Thyroid gland (tissue), 4 donors: ENCODE data around the gene REN. TPM values are rescaled to one million over a fixed set of nuclear protein-coding genes. Genes with fewer than 3 reads are reported as not detected.

Experiments
- DNase-seq, 2 donors: peaks; one replicate each; pipeline ENCODE4 v3.0.0-alpha.2; 2019
- H3K27ac ChIP-seq, 3 donors: fragments of 200-600 bp; sonication (generic); 1 replicate in 2 of 3; 2 replicates in 1 of 3; pipeline ENCODE4 v1.5.1; 2016 to 2019; ENCODE audit warnings: mild to moderate bottlenecking in 1 of 3, moderate library complexity in 1 of 3
- H3K27me3 ChIP-seq: fragments of 200-600 bp; sonication (generic); one replicate; pipeline ENCODE4 v1.5.1; 2019
- H3K36me3 ChIP-seq, 2 donors: fragments of 200-600 bp; sonication (generic); one replicate each; pipeline ENCODE4 v1.5.1; 2016 to 2019
- H3K4me1 ChIP-seq, 2 donors: fragments of 200-600 bp; sonication (generic); one replicate each; pipeline ENCODE4 v1.5.1; 2017 to 2019
- H3K4me3 ChIP-seq, 3 donors: fragments of 200-600 bp; sonication (generic); replicated peaks in 1 of 3; 1 replicate in 2 of 3; 2 replicates in 1 of 3; pipeline ENCODE4 v1.5.1; 2016; ENCODE audit warnings: mild to moderate bottlenecking in 1 of 3
- H3K9me3 ChIP-seq: fragments of 200-600 bp; sonication (generic); one replicate; pipeline ENCODE4 v1.5.1; 2017
- CTCF ChIP-seq, 6 experiments: fragments of 200-600 bp in 3 of 6; fragments of 450-650 bp in 3 of 6; sonication (generic) in 3 of 6; IDR thresholded peaks; one replicate each; pipeline ENCODE4 v1.5.1; 2016 to 2019; ENCODE audit warnings: antibody characterized with exemption in 6 of 6, mild to moderate bottlenecking in 2 of 6, inconsistent platforms in 1 of 6, moderate library complexity in 1 of 6
- POLR2A ChIP-seq, 2 donors: fragments of 450-650 bp; IDR thresholded peaks; one replicate each; pipeline ENCODE4 v1.6.1; 2017; ENCODE audit warnings: antibody characterized with exemption in 2 of 2, mild to moderate bottlenecking in 2 of 2, moderate library complexity in 1 of 2
- WGBS, 2 donors: methylation state at CpG; one replicate each; pipeline ENCODE4 v1.1.5; 2017; 5-methylcytosine and 5-hydroxymethylcytosine counted together
- intact Hi-C: fragments of 100-400 bp; cut with DNase I; formaldehyde crosslinking; loops from one replicate; pipeline ENCODE4 v1.15.1; 2023
- total RNA-seq, 4 donors: library from RNA; depleted of rRNA; stranded (reverse); fragments of >200 nt; gene quantifications; one replicate each; pipeline ENCODE4 v1.2.3, GENCODE V29; 2016

Gene REN
- total RNA-seq, 4 donors from 2014 or later, result not detected

GRCh38 chr1:204110894-204111633, 55.1 kb downstream of the REN start:
- DNase-seq, result no peak
- intact Hi-C loops, result no loop called here
- Histone ChIP-seq H3K36me3 (peaks cover 0 to 6% of the 10 kb centered on the region in 2 donors), H3K27me3 (no peaks in the 10 kb centered on the region), H3K4me1 (peaks cover 17 to 36% of the 10 kb centered on the region in 2 donors), H3K27ac (no peak overlapping the region), H3K9me3 (no peaks in the 10 kb centered on the region), H3K4me3 (no peak overlapping the region)
- WGBS, 2 donors, result 85 to 86% methylated on average over 5 of the region's 5 CpGs
- TF ChIP-seq POLR2A (IDR thresholded peaks at IDR 0.05) (no peak), CTCF (IDR thresholded peaks at IDR 0.05) (no peak)

- DNase-seq, result no peak
- no peak for TF ChIP-seq CTCF (IDR thresholded peaks at IDR 0.05)
- no peak for TF ChIP-seq POLR2A (IDR thresholded peaks at IDR 0.05)
- Histone ChIP-seq H3K36me3 (no peaks in the 10 kb centered on the region), H3K27me3 (no peaks in the 10 kb centered on the region), H3K9me3 (no peaks in the 10 kb centered on the region), H3K27ac (peak overlapping the region in 1 of 3 donors; percentile 34), H3K4me3 (no peak overlapping the region), H3K4me1 (peaks cover 26 to 48% of the 10 kb centered on the region in 2 donors)
- intact Hi-C loops, result no loop called here
- WGBS, 2 donors, result 56 to 62% methylated on average over 19 to 21 of the region's 21 CpGs
Measured at GRCh38 chr1:204108312-204109141, 57.6 kb downstream of the REN start.

- TF ChIP-seq POLR2A (IDR thresholded peaks at IDR 0.05) (no peak), CTCF (IDR thresholded peaks at IDR 0.05) (no peak)
- no peak overlapping the region for H3K4me3 ChIP-seq
- 95 to 96% methylated on average over 2 of the region's 2 CpGs for WGBS, 2 donors
- H3K27ac ChIP-seq, result no peak overlapping the region
- DNase-seq, result no peak
- H3K4me1 ChIP-seq, result peaks cover 31 to 48% of the 10 kb centered on the region in 2 donors
- H3K36me3 ChIP-seq, result no peaks in the 10 kb centered on the region
- no peaks in the 10 kb centered on the region for H3K27me3 ChIP-seq
- intact Hi-C loops, result no loop called here
- H3K9me3 ChIP-seq, result no peaks in the 10 kb centered on the region
Measured at GRCh38 chr1:204107892-204108291, 58.2 kb downstream of the REN start.

GRCh38 chr1:204106825-204107224, 59.3 kb downstream of the REN start:
- Histone ChIP-seq H3K36me3 (no peaks in the 10 kb centered on the region), H3K9me3 (no peaks in the 10 kb centered on the region), H3K4me3 (no peak overlapping the region), H3K27ac (no peak overlapping the region), H3K4me1 (peaks cover 35 to 54% of the 10 kb centered on the region in 2 donors), H3K27me3 (no peaks in the 10 kb centered on the region)
- TF ChIP-seq POLR2A (IDR thresholded peaks at IDR 0.05) (no peak), CTCF (IDR thresholded peaks at IDR 0.05) (no peak)
- DNase-seq, result no peak
- WGBS, 2 donors, result 100% methylated on average over 1 of the region's 1 CpG
- intact Hi-C loops, result no loop called here

GRCh38 chr1:204105131-204105515, 61.0 kb downstream of the REN start:
- Histone ChIP-seq H3K4me1 (peaks cover 35 to 54% of the 10 kb centered on the region in 2 donors), H3K36me3 (no peaks in the 10 kb centered on the region), H3K9me3 (no peaks in the 10 kb centered on the region), H3K4me3 (no peak overlapping the region), H3K27ac (no peak overlapping the region), H3K27me3 (no peaks in the 10 kb centered on the region)
- TF ChIP-seq CTCF (IDR thresholded peaks at IDR 0.05) (no peak), POLR2A (IDR thresholded peaks at IDR 0.05) (no peak)
- 90 to 97% methylated on average over 6 of the region's 6 CpGs for WGBS, 2 donors
- intact Hi-C loops, result no loop called here
- DNase-seq, result no peak
